ENCODE measurements around the gene RAPGEF5.
A peak's percentile ranks its signal among the peaks of the same experiment; 100 is the strongest.

RAPGEF5 gene

GRCh38 chr7:22189741-22190140 lies 167.2 kb downstream of the RAPGEF5 start:
- DNase-seq (ENCODE audit: low read depth), result no peak

GRCh38 chr7:22189230-22189629 lies 167.7 kb downstream of the RAPGEF5 start:
- no peak for DNase-seq (ENCODE audit: low read depth)

- DNase-seq (ENCODE audit: low read depth), result no peak
Observed at GRCh38 chr7:22187691-22188348, 169.1 kb downstream of the RAPGEF5 start.

- no peak for DNase-seq (ENCODE audit: low read depth)
Observed at GRCh38 chr7:22185559-22185958, 171.4 kb downstream of the RAPGEF5 start.

- DNase-seq (ENCODE audit: low read depth), result no peak
Observed at GRCh38 chr7:22184549-22185199, 172.3 kb downstream of the RAPGEF5 start.

GRCh38 chr7:22183522-22184280 lies 173.3 kb downstream of the RAPGEF5 start:
- DNase-seq (ENCODE audit: low read depth), result no peak

- no peak for DNase-seq (ENCODE audit: low read depth)
Observed at GRCh38 chr7:22182149-22182548, 174.8 kb downstream of the RAPGEF5 start.

GRCh38 chr7:22181663-22182062 lies 175.3 kb downstream of the RAPGEF5 start:
- DNase-seq (ENCODE audit: low read depth), result no peak

GRCh38 chr7:22179442-22179879 lies 177.5 kb downstream of the RAPGEF5 start:
- DNase-seq (ENCODE audit: low read depth), result no peak

GRCh38 chr7:22178735-22179134 lies 178.2 kb downstream of the RAPGEF5 start:
- no peak for DNase-seq (ENCODE audit: low read depth)

- no peak for DNase-seq (ENCODE audit: low read depth)
Observed at GRCh38 chr7:22176791-22177412, 180.1 kb downstream of the RAPGEF5 start.

GRCh38 chr7:22174574-22174953 lies 182.4 kb downstream of the RAPGEF5 start:
- DNase-seq (ENCODE audit: low read depth), result no peak

GRCh38 chr7:22173685-22174573 lies 183.0 kb downstream of the RAPGEF5 start:
- no peak for DNase-seq (ENCODE audit: low read depth)

GRCh38 chr7:22168129-22168634 lies 188.8 kb downstream of the RAPGEF5 start:
- no peak for DNase-seq (ENCODE audit: low read depth)

GRCh38 chr7:22167482-22167881 lies 189.5 kb downstream of the RAPGEF5 start:
- DNase-seq (ENCODE audit: low read depth), result no peak

- no peak for DNase-seq (ENCODE audit: low read depth)
Observed at GRCh38 chr7:22166928-22167327, 190.0 kb downstream of the RAPGEF5 start.

- no peak for DNase-seq (ENCODE audit: low read depth)
Observed at GRCh38 chr7:22159341-22159740, 197.6 kb downstream of the RAPGEF5 start.

GRCh38 chr7:22157552-22157951 lies 199.4 kb downstream of the RAPGEF5 start:
- DNase-seq (ENCODE audit: low read depth), result no peak

- DNase-seq (ENCODE audit: low read depth), result peak; percentile 82
Observed at GRCh38 chr7:22156205-22156604, 200.7 kb downstream of the RAPGEF5 start.

GRCh38 chr7:22154143-22154529 lies 202.8 kb downstream of the RAPGEF5 start:
- DNase-seq (ENCODE audit: low read depth), result no peak

GRCh38 chr7:22153432-22154142 lies 203.4 kb downstream of the RAPGEF5 start:
- no peak for DNase-seq (ENCODE audit: low read depth)
